CD4-positive, alpha-beta T cell treated with Interferon gamma for 1 hour (primary cell): Measurements from ENCODE around the gene MITF.

Experiments used
- DNase-seq: peaks from one replicate; pipeline ENCODE4 v3.0.0-alpha.2; 2020

Gene MITF

DNA sequence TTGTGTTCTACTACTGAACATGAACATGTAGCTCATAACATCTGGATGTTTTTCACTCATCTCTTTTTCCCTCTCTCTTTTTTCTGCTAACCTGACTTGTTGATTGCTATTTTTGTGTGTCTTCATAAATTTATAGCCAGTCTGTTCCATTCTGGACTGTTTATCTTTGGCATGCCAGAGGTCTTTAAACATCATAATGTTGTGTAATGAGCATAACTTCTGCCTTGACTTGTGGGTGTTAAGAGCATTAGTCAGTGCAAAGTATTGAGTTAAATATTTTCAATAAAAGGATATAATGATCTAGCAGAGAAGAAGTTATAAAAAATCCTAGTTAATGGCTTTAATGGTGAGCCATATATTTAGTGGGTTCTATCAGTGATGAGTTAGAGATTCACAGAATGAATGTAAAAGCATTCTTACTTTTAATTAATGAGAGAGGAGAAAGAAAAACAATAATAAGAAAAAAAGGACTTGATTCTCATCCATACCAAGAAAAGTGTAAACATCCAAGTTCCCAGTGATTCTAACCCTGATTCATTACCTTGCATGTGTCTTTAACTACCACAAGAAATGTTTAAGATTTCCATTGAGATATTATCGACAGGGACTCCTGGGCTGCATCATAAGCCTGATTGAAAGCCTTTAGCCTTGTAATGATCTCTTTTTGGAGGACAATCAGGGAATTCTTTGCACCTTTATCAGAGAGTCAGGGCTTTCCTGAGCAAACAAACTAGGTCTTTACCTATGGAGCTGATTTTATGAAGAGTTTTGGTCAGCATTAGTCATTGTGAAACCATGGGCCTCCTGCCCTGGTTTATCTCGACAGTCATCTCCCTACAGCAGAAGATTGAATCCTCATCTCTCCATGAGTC is 22.9 kb downstream of the MITF start:
- DNase-seq = no peak

DNA sequence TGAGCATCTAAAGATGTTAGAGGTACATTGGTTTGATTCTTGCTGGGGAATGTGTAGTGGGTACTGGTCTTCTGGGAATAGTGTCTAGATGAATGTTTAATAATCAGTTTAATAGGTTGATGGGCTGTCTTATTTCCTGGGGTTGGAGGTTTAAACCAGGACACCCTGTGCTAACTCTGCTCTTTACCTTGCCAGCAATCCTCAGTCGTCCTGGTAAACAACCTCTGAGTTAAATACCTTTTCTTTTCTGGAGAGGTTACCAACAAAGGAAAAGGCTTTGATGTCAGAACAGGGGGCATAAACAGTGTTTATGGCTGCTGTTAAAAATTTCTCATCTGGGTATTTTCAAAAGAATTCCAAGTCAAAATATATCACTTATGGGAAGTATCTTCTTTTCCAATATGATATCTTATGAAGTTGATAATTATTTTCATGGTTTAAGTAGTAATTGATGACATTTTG is 23.5 kb downstream of the MITF start:
- DNase-seq = no peak

GRCh38 chr3:69763458-69763857 is 24.2 kb downstream of the MITF start:
- DNase-seq = no peak

DNA sequence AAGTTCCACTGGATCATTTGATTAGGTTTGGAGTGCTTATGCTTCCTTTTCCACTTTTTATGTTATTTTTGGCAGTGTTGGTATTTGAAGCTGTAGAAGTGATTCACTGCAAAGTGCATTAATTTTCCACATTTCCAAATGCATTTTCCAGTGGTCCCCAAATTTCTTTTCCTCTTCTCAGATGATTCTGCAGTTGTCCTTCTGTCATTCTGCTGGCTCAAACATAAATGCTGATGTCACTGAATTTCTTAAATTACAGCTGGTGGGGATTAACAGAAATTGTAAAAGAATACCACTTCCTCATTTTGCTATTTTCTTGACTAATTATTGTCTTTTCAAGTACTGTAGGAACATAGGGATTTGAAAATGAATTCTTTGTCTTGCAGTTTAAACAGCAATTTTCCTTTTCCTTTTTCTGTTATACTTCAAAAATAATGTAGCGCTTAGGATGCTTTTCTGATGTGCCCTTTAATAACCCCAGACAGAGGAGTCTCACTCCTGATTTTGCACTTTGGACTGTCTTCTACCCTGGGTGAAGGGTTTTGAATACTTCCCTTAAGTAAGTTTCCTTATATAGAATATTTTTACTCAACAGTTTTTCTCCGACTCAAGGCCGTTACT is 25.0 kb downstream of the MITF start:
- no peak for DNase-seq

DNA sequence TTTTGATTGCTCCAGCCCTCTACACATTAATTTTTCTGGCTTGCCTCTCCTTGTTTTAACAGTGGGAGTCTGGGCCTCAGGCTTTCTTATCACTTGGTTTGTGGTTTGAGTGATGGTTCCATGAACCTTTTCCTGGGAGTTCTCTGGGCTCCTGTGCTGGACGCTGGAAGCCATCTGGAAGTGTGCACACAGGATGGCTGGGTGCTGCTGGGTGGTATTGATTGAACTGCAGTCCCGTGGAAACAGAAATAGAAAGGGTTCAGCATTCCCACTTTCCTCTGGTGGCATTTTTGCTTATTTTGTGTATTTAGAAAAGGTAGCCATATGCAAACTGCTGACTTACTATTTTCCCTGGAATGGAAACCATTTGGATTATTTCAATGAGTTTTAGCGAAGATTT is 25.6 kb downstream of the MITF start:
- DNase-seq = no peak

DNA sequence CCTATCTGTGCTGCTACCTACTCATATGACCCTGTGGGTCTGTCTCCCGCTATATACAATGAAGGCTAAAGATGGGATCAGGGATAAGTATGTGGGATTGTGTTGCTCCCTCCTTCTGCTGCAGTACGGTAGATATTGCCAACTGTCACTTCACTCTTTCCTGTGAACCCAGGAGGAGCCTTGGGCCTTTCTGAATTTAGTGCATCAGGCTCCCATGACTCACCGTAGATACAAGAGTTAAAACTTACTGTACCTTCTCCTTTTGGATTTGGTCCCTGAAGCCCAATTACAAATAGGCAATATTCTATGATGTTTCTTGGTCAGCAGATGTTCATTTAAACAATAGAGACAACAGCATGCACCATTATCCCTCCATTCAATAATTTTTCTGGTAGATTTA is 27.4 kb downstream of the MITF start:
- no peak for DNase-seq

DNA sequence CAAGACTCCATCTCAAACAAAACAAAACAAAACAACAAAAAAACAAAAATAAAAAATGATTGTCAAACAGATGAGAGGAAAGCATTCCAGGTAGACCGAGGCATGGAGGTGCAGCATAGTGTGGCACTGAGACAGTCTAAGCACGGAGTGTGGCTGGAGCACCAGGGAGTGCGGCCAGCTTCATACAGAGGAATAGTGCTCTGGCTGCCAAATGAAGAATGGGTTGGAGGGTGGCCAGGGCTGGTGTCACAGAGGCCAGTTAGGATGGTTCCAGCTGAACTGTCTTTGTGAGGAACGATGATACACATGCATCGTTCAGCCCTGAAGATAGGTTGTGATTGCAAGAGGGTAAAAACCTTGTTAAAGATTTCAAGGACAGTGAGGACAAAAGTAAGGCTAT is 28.3 kb downstream of the MITF start:
- no peak for DNase-seq

- DNase-seq = no peak
These were observed 29.2 kb downstream of the MITF start for GRCh38 chr3:69768438-69768837.

DNA sequence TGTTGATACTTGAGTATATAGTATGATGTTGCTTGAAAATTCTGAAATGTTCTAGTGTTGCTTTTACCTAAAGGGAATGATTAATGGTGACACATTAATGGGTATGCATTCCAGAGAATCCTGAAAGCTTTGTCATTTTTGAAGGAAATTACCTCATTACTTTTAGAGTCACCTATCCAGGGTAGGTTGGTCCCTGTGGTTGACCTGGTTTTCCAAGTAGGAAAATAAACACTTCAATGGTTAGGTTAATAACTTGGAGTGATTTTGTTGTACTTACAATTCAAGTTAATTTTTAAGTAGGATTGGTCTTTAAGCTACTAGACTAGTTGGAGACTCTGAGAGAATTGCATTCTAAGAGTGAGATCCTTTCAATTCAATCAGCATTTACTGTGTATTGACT is 31.0 kb downstream of the MITF start:
- no peak for DNase-seq

- DNase-seq = no peak
These were observed 31.8 kb downstream of the MITF start for GRCh38 chr3:69770976-69771634.

DNA sequence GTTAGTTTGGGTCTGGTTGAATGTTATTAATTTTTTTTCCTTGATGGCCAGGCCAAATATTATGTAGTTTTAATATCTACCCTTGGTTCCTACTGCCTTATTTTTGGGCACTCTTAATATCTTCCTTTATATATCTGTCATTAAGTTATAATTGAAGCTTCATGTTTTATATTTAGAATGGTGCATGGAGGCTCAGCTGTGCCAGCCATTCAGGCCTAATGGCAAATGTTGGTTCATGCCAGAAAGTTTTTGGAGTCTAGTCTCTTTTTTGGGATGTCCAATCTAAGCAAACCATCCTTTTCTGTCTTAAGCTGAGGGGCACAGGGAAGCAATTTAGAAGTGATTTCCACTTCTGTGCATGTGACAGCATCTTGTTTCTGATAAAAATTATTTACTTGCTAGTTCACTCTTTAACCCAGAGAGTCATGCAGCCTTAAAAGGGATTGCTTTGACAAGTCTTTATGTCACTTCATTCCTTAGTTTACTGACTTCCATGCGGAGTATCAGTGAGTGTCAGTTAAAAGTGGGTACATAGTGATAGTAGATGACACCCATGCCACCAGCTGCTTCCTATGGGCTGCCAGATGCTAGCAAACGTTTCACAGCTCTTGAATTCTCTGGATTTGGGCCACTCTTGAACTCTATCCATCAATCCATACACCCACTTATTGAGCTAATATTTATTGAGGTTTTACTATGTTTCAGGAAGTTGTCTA is 33.0 kb downstream of the MITF start:
- DNase-seq = no peak

GRCh38 chr3:69774029-69774428 is 34.8 kb downstream of the MITF start:
- no peak for DNase-seq

DNA sequence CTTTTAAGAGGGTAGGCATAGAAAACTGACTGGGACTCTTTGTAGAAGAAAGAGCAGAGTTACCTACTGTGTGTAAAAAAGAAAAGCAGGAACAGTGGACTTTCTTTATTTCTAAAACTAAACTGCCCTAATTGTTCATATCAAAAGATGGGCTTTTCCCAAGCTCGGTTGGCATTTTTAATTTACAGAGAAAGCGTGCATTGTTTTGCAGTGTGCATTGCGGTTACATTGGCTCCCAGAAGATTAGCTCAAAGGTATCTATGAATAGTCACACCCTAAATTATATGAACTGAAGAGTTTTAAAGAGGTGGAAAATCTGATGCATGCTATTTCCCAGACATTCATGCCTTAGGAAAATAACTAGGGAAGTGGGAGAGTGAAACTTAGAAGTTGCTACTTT is 36.5 kb downstream of the MITF start:
- DNase-seq = no peak

DNA sequence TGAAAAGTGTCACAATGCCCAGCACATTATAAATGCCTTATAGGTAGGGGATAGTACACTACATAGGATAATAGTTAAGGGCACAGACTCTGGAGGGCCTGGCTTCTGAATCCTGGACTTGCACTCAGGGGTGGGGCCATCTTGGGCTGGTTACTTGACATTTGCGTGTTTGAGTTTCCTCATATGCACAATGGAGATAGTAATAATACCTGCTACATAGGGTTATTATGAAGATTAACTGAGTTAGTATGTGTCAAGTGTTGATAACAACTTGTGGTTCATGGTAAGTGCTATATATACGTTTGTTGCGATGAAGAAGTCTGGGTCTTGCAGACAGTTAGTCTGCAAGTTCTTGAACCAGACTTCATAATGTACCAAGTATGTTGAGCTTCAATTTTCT is 37.0 kb downstream of the MITF start:
- DNase-seq = no peak

- DNase-seq = no peak
These were observed 37.8 kb downstream of the MITF start for GRCh38 chr3:69776920-69777581.

DNA sequence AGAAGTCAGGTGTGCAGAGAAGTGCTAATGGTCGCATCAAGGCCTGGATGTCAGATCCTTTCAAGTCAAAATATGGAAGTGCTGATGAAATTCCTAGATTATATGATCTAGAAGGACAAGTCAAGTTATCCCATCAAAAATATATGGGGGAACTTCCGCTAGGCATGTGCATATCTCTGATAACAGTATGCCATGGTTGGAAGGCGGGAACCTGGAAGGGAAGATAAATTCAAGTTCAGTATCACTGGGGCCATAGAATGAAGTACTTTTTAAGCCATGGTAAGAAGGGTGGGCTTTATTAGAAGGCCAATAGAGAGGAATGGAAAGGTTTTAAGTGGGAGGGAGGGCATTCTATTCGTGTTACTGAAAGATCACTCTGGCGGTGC is 38.3 kb downstream of the MITF start:
- DNase-seq = no peak

- no peak for DNase-seq
These were observed 42.3 kb downstream of the MITF start for GRCh38 chr3:69781593-69781992.

DNA sequence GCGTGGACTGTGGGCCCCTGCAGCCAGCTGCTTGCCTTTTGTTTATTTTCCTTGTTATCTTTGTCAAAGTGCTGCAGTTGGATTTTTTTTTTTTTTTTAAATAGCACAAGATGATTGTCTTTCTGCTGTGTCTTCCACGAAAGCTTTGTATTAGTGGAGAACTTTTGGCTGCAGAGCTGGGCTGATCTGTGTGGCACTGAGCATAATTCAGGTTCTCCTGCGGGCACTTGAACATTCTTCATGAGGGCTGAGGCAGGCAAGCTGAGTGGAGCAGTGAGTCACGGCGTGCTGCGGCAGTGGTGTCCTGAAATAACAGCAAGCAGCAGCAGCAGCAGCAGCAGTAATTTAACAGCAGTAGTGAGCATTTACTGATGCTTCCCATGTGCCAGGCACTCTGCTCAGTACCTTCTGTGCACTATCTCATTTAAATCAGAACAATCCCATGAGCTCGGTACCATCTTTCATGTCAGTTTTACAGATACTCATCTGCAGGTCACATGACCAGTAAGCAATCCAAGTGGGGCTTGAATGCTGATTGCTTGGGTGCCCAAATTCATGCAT is 45.8 kb downstream of the MITF start:
- DNase-seq = no peak

DNA sequence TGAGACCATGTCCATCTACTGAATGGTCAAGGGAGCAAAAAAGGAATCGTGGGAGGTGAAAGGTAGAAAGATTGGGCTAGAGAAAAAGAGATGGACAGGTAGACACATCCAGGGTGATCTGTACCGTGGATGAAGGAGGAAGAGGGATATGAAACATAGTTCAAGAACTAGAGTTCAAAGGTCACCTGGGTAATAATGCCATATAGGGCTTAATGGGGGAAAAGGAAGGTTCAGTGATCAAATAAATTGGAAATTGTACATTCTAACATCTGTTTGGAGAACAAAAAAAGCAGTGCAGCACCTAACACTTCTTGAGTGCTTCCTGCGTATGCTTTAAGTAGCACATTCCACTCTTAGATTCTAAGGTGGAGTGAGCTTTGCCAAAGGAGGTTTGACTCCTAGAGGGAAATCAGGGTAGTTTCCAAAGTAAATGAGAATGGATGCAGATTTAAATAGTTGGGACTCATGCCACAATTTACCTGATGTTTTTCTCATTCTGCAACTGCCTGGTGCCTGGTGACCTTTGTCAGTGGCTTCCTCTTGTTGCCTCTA is 46.6 kb downstream of the MITF start:
- DNase-seq = no peak

- DNase-seq = no peak
These were observed 47.6 kb downstream of the MITF start for GRCh38 chr3:69786854-69787253.

DNA sequence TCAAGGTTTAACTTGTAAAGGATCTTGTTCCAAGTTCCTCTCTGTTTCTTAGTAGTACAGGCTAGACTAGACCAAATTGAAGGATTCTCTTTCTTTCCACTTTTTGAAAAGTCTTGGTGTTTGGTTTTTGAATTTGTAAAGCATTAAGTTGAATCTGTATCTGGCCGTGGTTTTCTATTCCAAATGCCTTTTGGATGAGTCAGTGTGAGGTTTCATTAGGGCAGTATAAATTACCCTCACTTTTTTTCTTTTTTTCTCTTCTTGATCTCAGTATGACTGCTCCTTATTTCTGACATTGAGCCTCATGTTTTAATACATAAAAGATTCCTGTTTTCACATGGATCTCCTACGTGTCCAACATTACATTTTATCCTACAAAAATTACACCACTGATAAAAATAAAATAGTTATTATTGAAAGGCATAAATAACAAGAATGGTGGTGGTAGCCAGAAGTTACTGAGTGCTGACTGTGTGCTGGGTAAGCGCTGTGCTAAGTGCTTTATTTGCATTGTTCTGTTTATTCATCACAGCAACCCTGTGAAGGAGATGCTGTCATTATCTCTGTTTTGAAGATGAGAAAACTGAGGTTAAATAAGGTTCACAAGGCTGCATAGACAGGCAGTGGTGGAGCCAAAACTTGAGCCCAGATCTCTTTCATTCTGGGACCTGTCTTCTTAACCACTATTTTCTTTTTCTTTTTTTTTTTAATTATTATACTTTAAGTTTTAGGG is 48.3 kb downstream of the MITF start:
- no peak for DNase-seq
